A549 (cell line): ENCODE measurements around the gene SRC.

Source experiments
- MAX ChIP-seq: IDR thresholded peaks from 2 replicates; pipeline ENCODE4 v1.6.1; 2012
- POLR2A ChIP-seq: IDR thresholded peaks from 2 replicates; pipeline ENCODE4 v1.6.1; 2012; ENCODE audit warnings: mild to moderate bottlenecking, low read length
- RFX5 ChIP-seq: fragments of 450-650 bp; IDR thresholded peaks from 2 replicates; pipeline ENCODE4 v1.7.1; 2014; ENCODE audit warnings: antibody characterized with exemption, mild to moderate bottlenecking, moderate library complexity

GRCh38 chr20:37336369-37337207 is 9.4 kb upstream of the SRC start:
- TF ChIP-seq MAX (no peak), RFX5 (no peak), POLR2A (peak; percentile 15; the same call in 1 of the 2 replicates)
